Measurements from ENCODE around the gene FCHSD2. TPM values are rescaled to one million over a fixed set of nuclear protein-coding genes. Genes with fewer than 3 reads are reported as not detected.

FCHSD2 gene
- total RNA-seq, 1 donor, result 34.0 TPM

DNA sequence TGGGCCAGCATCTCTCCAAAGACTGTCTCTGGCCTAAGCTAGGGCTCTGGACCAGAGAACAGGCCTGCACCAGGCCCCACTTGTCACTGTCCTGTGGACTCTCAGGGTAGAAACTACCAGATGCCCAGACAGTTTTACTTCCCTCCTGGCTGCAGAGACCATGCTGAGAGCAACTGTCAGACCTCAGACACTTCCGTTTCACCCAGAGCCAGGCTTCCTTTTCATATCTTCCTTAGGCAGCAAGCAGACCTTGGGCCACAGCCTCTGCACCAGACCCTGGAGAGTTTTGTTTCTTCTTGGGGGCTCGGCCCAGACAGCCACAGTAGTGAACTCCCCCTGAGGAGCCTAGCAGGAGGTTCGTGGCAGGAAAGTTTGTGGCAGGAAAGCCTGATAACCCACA lies 12.1 kb upstream of the FCHSD2 start:
- Histone ChIP-seq H3K9me3 (ENCODE audit: low read depth, low read length) (no peaks in the 10 kb centered on the region), H3K4me3 (ENCODE audit: insufficient read depth, low read length) (no peak overlapping the region), H3K27ac (ENCODE audit: low read depth, low read length) (no peak overlapping the region), H3K4me1 (ENCODE audit: insufficient read depth, low read length) (peaks cover 28% of the 10 kb centered on the region), H3K79me2 (ENCODE audit: insufficient read depth, low read length) (no peaks in the 10 kb centered on the region), H3K27me3 (ENCODE audit: insufficient read depth, low read length) (no peaks in the 10 kb centered on the region), H3K36me3 (ENCODE audit: insufficient read depth, low read length) (no peaks in the 10 kb centered on the region), H4K20me1 (ENCODE audit: insufficient read depth, low read length) (no peaks in the 10 kb centered on the region), H3K4me2 (ENCODE audit: insufficient read depth, low read length) (no peak overlapping the region), H2AFZ (ENCODE audit: low read length) (no peak overlapping the region)
- DNase-seq (ENCODE audit: insufficient read length, low spot score, missing footprints), result no peak
- TF ChIP-seq, protein P1, sequence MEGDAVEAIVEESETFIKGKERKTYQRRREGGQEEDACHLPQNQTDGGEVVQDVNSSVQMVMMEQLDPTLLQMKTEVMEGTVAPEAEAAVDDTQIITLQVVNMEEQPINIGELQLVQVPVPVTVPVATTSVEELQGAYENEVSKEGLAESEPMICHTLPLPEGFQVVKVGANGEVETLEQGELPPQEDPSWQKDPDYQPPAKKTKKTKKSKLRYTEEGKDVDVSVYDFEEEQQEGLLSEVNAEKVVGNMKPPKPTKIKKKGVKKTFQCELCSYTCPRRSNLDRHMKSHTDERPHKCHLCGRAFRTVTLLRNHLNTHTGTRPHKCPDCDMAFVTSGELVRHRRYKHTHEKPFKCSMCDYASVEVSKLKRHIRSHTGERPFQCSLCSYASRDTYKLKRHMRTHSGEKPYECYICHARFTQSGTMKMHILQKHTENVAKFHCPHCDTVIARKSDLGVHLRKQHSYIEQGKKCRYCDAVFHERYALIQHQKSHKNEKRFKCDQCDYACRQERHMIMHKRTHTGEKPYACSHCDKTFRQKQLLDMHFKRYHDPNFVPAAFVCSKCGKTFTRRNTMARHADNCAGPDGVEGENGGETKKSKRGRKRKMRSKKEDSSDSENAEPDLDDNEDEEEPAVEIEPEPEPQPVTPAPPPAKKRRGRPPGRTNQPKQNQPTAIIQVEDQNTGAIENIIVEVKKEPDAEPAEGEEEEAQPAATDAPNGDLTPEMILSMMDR (IDR thresholded peaks at IDR 0.05; ENCODE audit: extremely low read depth, low read depth, low read length), result no peak

- no peaks in the 10 kb centered on the region for H4K20me1 ChIP-seq (ENCODE audit: insufficient read depth, low read length)
- H3K27me3 ChIP-seq (ENCODE audit: insufficient read depth, low read length), result no peaks in the 10 kb centered on the region
- H3K4me3 ChIP-seq (ENCODE audit: insufficient read depth, low read length), result no peak overlapping the region
- H2AFZ ChIP-seq (ENCODE audit: low read length), result no peak overlapping the region
- DNase-seq (ENCODE audit: insufficient read length, low spot score, missing footprints), result no peak
- TF ChIP-seq, protein P1 (IDR thresholded peaks at IDR 0.05; ENCODE audit: extremely low read depth, low read depth, low read length), result no peak
- no peaks in the 10 kb centered on the region for H3K9me3 ChIP-seq (ENCODE audit: low read depth, low read length)
- peaks cover 17% of the 10 kb centered on the region for H3K4me1 ChIP-seq (ENCODE audit: insufficient read depth, low read length)
- no peak overlapping the region for H3K4me2 ChIP-seq (ENCODE audit: insufficient read depth, low read length)
- H3K36me3 ChIP-seq (ENCODE audit: insufficient read depth, low read length), result no peaks in the 10 kb centered on the region
- no peak overlapping the region for H3K27ac ChIP-seq (ENCODE audit: low read depth, low read length)
- no peaks in the 10 kb centered on the region for H3K79me2 ChIP-seq (ENCODE audit: insufficient read depth, low read length)
These were observed 10.9 kb upstream of the FCHSD2 start for GRCh38 chr11:73152861-73153483.

GRCh38 chr11:73152086-73152853 lies 10.2 kb upstream of the FCHSD2 start:
- TF ChIP-seq, protein P1 (IDR thresholded peaks at IDR 0.05; ENCODE audit: extremely low read depth, low read depth, low read length), result no peak

DNA sequence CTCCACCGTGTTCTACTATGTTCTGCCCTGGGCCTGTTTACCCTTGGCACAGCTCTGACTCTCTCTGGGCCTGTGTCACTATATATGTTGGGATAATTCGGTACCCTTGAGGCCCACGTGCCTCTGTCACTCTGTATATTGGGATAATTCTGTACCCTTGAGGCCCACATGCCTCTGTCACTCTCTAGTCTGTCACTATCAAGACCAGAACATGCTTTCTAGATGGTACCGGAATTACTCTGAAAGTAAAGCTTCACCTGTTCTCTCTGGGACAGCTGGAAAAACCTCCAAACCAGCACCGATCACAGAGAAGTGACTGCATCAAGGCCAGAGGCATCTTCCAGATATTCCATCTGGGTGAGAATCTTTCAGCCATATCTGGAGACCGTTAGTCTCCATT lies 9.3 kb upstream of the FCHSD2 start:
- no peak for DNase-seq (ENCODE audit: insufficient read length, low spot score, missing footprints)
- no peak overlapping the region for H2AFZ ChIP-seq (ENCODE audit: low read length)
- H3K27ac ChIP-seq (ENCODE audit: low read depth, low read length), result no peak overlapping the region
- H3K79me2 ChIP-seq (ENCODE audit: insufficient read depth, low read length), result no peaks in the 10 kb centered on the region
- no peak overlapping the region for H3K4me2 ChIP-seq (ENCODE audit: insufficient read depth, low read length)
- H3K4me3 ChIP-seq (ENCODE audit: insufficient read depth, low read length), result no peak overlapping the region
- no peaks in the 10 kb centered on the region for H3K9me3 ChIP-seq (ENCODE audit: low read depth, low read length)
- H4K20me1 ChIP-seq (ENCODE audit: insufficient read depth, low read length), result no peaks in the 10 kb centered on the region
- TF ChIP-seq, protein P1 (IDR thresholded peaks at IDR 0.05; ENCODE audit: extremely low read depth, low read depth, low read length), result no peak
- H3K27me3 ChIP-seq (ENCODE audit: insufficient read depth, low read length), result no peaks in the 10 kb centered on the region
- H3K36me3 ChIP-seq (ENCODE audit: insufficient read depth, low read length), result no peaks in the 10 kb centered on the region
- peaks cover 1% of the 10 kb centered on the region for H3K4me1 ChIP-seq (ENCODE audit: insufficient read depth, low read length)

More at GRCh38 chr11:73152086-73152853, 10.2 kb upstream of the FCHSD2 start:
- Histone ChIP-seq H3K27me3 (ENCODE audit: insufficient read depth, low read length) (no peaks in the 10 kb centered on the region), H4K20me1 (ENCODE audit: insufficient read depth, low read length) (no peaks in the 10 kb centered on the region), H3K36me3 (ENCODE audit: insufficient read depth, low read length) (no peaks in the 10 kb centered on the region), H3K9me3 (ENCODE audit: low read depth, low read length) (no peaks in the 10 kb centered on the region), H2AFZ (ENCODE audit: low read length) (no peak overlapping the region), H3K4me3 (ENCODE audit: insufficient read depth, low read length) (no peak overlapping the region), H3K27ac (ENCODE audit: low read depth, low read length) (no peak overlapping the region), H3K79me2 (ENCODE audit: insufficient read depth, low read length) (no peaks in the 10 kb centered on the region), H3K4me1 (ENCODE audit: insufficient read depth, low read length) (peaks cover 10% of the 10 kb centered on the region), H3K4me2 (ENCODE audit: insufficient read depth, low read length) (no peak overlapping the region)
- no peak for DNase-seq (ENCODE audit: insufficient read length, low spot score, missing footprints)
